HG02763 (cell line): ENCODE measurements around the gene ARHGEF1.

ENCODE experiments used
- ATAC-seq: cut with Tn5 transposase; IDR thresholded peaks from one replicate; pipeline ENCODE4 v1.9.1; 2021; ENCODE audit warnings: mild to moderate bottlenecking, moderate library complexity; ENCODE audit not compliant: unreplicated experiment

ARHGEF1 gene

DNA sequence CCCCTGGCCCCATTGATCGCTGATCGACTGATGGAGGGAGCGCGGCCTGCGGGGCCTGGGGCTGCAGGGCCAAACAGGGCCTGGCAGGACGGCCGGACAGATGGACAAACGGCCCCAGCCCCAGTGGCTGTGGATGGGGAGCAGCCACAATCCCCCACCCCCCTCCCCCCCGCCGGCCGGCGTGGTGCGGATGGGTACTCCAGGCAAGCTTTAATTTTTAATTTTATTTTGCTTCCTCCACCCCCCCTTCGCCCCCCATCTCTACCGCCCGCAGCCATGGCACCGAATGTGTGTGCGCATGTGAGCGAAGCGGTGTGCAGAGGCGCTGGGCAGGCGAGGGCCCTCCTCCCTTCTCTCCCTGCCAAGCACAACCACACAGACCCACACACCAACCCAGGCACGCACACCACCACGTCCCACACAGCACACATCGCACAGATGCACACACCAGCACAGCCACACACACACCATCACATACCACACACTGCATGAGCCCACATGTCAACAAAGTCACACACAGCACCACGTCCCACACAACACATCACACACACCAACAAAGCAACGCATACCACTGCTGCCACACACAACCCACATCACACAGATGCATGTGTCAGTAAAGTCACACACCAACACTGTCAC, 32.9 kb downstream of the ARHGEF1 start:
- ATAC-seq, result no peak

GRCh38 chr19:41917676-41918075, 34.7 kb downstream of the ARHGEF1 start:
- no peak for ATAC-seq

DNA sequence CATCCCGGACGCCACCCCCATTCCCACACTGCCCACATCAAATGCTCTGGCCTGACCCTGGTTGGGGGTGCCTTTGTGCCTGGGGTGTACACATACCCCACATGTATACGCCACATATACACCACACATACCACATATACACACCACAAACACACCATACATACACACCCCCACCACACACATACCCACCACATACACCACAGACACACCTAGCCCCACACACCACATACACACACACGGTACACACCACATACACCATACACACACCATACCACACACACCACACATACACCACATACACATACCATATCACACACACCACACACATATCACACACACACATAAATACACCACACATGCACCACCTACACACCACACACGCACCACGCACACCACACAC, 35.1 kb downstream of the ARHGEF1 start:
- ATAC-seq, result no peak

DNA sequence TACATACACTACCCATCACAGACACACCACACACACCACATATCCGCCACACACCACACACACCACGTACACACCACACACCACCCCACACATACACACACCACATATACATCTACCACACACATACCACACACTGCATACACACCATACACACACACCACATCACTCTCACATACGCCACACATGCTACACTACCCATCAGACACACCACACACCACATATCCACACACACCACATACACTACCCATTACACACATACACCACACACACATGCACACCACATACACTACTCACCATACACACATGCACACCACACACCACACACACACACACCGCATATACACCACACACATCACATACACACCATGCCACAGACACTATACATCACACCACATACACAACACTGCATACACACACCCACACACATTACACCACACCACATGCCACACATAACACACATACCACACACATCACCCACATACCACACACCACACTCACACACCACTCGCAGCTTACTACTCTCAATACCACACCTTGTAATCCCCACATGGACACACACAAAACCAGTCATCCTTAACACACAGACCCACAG, 35.8 kb downstream of the ARHGEF1 start:
- ATAC-seq, result no peak

- ATAC-seq, result no peak
These were observed 37.1 kb downstream of the ARHGEF1 start for GRCh38 chr19:41919948-41920712.

- no peak for ATAC-seq
These were observed 38.0 kb downstream of the ARHGEF1 start for GRCh38 chr19:41920882-41921576.

- no peak for ATAC-seq
These were observed 38.9 kb downstream of the ARHGEF1 start for GRCh38 chr19:41921577-41922576.

DNA sequence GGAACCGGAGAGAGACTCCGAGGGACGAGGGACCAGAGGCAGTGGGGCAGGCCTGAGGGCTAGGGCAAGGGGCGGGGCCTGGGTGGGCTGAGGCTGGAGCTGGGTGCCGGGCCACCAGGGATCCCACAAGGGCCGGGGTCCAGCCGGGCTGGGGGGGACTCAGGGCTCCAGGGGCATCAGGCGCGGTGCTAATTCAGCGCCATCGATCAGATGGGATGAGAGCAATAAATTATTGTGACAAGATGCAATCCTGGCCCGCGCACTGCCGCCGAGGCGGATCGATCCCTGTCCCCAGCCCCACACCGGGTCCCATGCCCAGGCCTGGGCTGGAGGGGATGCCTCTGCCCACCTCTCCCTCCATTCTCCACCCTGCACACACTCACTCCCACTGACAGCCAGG, 39.6 kb downstream of the ARHGEF1 start:
- no peak for ATAC-seq

DNA sequence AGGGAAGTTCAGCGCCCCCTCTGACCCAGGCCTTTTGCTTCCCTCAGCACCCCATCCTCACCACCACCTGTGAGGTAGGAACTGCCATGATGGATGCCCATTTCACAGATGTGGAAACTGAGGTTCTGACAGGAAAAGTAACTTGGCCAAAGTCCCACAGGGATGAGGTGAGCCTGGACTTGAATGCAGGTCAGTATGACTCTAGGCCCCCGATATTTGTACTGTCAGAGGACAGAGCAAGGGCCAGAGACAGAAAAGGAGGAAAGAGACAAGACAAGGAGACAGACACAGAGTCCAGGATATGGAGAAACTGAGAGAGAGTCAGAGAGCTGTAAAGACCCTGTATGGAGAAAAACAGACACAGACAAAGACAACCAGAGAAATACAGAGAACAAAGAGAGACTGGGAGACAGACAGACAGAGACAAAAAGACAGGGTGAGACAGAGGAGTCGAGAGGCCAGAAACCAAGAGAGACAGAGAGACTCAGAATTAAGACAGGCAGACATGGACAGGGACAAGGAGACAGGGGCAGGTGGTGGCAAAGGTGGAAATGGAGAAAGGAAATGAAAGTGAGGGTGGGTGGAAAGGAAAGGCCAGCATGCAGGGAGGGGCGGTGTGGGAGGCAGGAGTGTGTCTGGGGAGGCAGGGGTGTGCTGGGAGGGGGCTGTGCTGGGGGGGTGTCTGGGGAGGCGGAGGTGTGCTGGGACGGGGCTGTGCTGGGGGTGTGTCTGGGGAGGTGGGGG, 40.2 kb downstream of the ARHGEF1 start:
- no peak for ATAC-seq

DNA sequence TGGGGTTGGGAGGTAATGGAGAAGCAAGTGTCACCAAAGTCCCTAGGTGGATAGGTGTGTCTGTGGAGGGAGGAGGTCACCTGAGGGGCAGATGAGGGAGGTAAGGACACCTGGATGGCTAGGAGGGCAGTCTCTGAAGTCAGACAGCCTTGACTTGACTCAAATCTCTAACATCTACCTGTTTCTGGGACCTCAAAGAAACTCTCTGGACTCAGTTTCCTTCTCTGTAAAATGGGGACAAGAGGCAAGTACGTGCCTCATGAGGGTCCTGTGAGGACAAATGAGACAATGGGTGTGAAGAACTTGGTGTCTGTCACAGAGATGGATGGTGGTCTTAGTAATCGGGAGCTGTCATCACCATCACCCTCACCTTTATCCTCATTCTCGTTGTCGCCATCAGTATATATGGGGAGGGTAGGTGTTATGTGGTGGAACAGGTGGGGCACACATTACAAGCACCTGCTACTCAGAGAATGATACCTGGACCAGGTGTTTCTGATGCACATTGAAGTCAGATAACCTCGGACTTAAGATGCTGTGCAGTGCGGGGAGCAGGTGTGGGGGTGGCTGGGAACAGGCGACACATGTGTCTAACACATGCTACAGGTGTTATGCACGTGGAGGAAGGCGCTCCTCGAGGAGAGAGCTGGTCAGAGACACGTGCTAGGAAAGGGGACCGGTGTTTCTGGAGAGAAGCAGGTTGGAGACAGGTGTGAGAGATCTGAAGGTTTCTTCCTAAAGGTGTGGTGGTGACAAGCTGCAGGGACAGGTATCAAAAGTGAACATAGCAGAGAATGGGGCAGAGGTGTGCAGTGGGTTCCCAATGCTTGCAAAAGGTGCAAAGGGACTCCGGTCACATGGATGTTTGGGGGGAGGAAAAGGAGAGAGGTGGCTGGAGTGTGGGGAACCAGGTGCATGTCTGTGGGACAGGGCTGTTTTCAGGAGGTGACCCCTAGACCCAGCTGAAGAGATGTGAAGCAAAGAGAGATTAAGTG, 41.5 kb downstream of the ARHGEF1 start:
- no peak for ATAC-seq

GRCh38 chr19:41925208-41926003, 42.4 kb downstream of the ARHGEF1 start:
- ATAC-seq, result no peak

DNA sequence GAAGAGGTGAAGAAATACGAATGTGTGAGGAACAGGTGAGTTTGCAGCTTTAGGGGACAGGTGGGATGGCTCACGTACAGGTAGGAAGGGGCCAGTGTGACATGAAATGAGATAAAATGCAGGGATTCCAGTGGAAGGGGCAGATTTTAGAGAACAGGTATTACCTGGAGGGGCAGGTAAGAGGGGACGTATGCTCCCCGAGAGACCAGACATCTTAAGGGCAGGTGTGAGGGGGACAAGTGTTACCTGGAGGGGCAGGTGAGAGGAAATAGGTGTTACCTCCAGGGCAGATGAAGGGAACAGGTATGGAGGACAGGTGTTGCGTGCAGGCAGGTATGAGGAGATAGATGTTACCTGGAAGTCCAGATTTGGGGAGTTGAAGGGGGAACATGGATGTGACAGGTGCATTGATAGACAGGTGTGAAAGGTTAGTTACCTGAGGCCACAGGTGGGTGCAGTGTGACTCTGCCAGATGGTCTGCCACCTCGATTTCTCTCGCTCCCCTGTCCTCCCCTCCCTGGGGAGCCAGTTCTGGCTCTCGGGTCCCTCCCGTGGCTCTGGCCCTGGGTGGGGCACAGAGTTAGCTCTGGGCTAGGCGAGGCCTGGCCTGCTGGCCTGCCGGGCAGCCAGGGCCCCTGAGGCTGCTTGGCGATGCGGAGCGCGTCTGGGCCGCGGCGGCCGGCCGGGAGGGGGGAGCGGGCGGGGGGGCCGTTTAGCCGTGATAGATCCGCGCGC, 43.2 kb downstream of the ARHGEF1 start:
- ATAC-seq, result no peak

DNA sequence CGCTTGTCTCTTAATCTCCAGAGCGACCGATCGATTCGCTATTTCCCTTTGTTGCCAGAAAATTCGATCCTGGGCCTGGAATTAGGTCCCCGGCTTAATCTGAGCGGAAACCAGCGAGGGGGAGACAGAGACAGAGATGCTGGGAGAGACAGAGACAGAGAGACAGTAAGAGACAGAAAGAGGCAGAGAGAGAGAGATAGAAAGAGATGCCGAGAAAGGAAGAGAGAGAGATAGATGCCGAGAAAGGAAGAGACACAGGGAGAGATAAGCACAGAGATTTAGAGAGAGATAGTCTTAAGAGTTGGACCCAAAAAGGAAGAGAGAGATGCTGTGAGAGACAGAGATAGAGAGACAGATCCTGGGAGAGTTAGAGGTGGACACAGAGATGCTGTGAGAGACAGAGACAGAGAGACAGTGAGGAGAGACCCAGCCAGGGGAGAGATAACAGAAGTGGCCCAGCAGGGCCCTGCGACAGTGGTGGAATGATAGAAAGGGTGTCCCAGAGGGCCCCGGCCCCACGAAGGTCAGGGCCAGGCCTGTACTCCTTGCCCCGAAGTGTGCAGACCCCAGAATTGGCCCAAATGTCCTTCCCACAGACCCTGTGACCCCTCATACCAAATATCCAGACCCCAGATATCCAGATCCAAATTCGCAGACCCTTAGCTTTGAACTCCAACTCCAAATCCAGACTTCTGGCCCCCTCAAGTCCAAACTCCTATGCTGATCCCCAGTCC, 43.9 kb downstream of the ARHGEF1 start:
- no peak for ATAC-seq

GRCh38 chr19:41927497-41928192, 44.7 kb downstream of the ARHGEF1 start:
- ATAC-seq, result no peak

GRCh38 chr19:41928221-41928683, 45.3 kb downstream of the ARHGEF1 start, which contains the start of gene ERFL:
Gene ERFL (minus strand): TSS chr19:41928449. CDS start chr19:41912919, 15,530 bp downstream.
- ATAC-seq, result no peak
